NOMO-1 (cell line): ENCODE measurements around the gene VAV2.

Experiments
- DNase-seq, 2 experiments: peaks; one replicate each; lab custom pipeline; 2025; ENCODE audit not compliant: unreplicated experiment in 2 of 2; lab: John Stamatoyannopoulos, UW

Gene VAV2

GRCh38 chr9:133828338-133828997 lies 163.7 kb downstream of the VAV2 start:
- no peak for DNase-seq

GRCh38 chr9:133826289-133827085 lies 165.6 kb downstream of the VAV2 start:
- no peak for DNase-seq

GRCh38 chr9:133825555-133826218 lies 166.4 kb downstream of the VAV2 start:
- no peak for DNase-seq

- no peak for DNase-seq
Observed at GRCh38 chr9:133824802-133825186, 167.3 kb downstream of the VAV2 start.

- DNase-seq: no peak
Observed at GRCh38 chr9:133824106-133824801, 167.9 kb downstream of the VAV2 start.

- no peak for DNase-seq
Observed at GRCh38 chr9:133823189-133824105, 168.7 kb downstream of the VAV2 start.

GRCh38 chr9:133822430-133823065 lies 169.6 kb downstream of the VAV2 start:
- no peak for DNase-seq

- DNase-seq: no peak
Observed at GRCh38 chr9:133821601-133822429, 170.3 kb downstream of the VAV2 start.

- DNase-seq: no peak
Observed at GRCh38 chr9:133819923-133820322, 172.2 kb downstream of the VAV2 start.

GRCh38 chr9:133818444-133818843 lies 173.7 kb downstream of the VAV2 start:
- no peak for DNase-seq

GRCh38 chr9:133815781-133816180 lies 176.3 kb downstream of the VAV2 start:
- DNase-seq: no peak

- DNase-seq: no peak
Observed at GRCh38 chr9:133814586-133815208, 177.4 kb downstream of the VAV2 start.

- DNase-seq: no peak
Observed at GRCh38 chr9:133813749-133814585, 178.2 kb downstream of the VAV2 start.

GRCh38 chr9:133812941-133813748 lies 179.0 kb downstream of the VAV2 start:
- DNase-seq: no peak

- DNase-seq: no peak
Observed at GRCh38 chr9:133812077-133812868, 179.9 kb downstream of the VAV2 start.

GRCh38 chr9:133811471-133811870 lies 180.7 kb downstream of the VAV2 start:
- no peak for DNase-seq
